Measurements from ENCODE around the gene LRRC4C.

LRRC4C gene

GRCh38 chr11:40467771-40468170, 991.7 kb downstream of the LRRC4C start:
- no peak for DNase-seq (ENCODE audit: low read depth)

GRCh38 chr11:40445391-40445790, 1014.1 kb downstream of the LRRC4C start:
- DNase-seq (ENCODE audit: low read depth): no peak

- DNase-seq (ENCODE audit: low read depth): no peak
Observed at GRCh38 chr11:40444151-40444550, 1015.3 kb downstream of the LRRC4C start.

- no peak for DNase-seq (ENCODE audit: low read depth)
Observed at GRCh38 chr11:40435344-40435743, 1024.1 kb downstream of the LRRC4C start.

- DNase-seq (ENCODE audit: low read depth): no peak
Observed at GRCh38 chr11:40434926-40435325, 1024.5 kb downstream of the LRRC4C start.

- DNase-seq (ENCODE audit: low read depth): no peak
Observed at GRCh38 chr11:40432358-40432757, 1027.1 kb downstream of the LRRC4C start.

- no peak for DNase-seq (ENCODE audit: low read depth)
Observed at GRCh38 chr11:40425168-40425567, 1034.3 kb downstream of the LRRC4C start.

- no peak for DNase-seq (ENCODE audit: low read depth)
Observed at GRCh38 chr11:40421208-40421981, 1038.1 kb downstream of the LRRC4C start.

GRCh38 chr11:40417627-40418026, 1041.8 kb downstream of the LRRC4C start:
- DNase-seq (ENCODE audit: low read depth): no peak

GRCh38 chr11:40407355-40407754, 1052.1 kb downstream of the LRRC4C start:
- no peak for DNase-seq (ENCODE audit: low read depth)

GRCh38 chr11:40405614-40406013, 1053.8 kb downstream of the LRRC4C start:
- DNase-seq (ENCODE audit: low read depth): no peak

GRCh38 chr11:40403321-40403720, 1056.1 kb downstream of the LRRC4C start:
- DNase-seq (ENCODE audit: low read depth): no peak

GRCh38 chr11:40401132-40401853, 1058.2 kb downstream of the LRRC4C start:
- no peak for DNase-seq (ENCODE audit: low read depth)

GRCh38 chr11:40397141-40397540, 1062.3 kb downstream of the LRRC4C start:
- no peak for DNase-seq (ENCODE audit: low read depth)

- DNase-seq (ENCODE audit: low read depth): no peak
Observed at GRCh38 chr11:40393511-40393910, 1065.9 kb downstream of the LRRC4C start.

GRCh38 chr11:40391679-40392078, 1067.8 kb downstream of the LRRC4C start:
- no peak for DNase-seq (ENCODE audit: low read depth)

GRCh38 chr11:40388097-40388818, 1071.2 kb downstream of the LRRC4C start:
- no peak for DNase-seq (ENCODE audit: low read depth)

- no peak for DNase-seq (ENCODE audit: low read depth)
Observed at GRCh38 chr11:40387240-40387980, 1072.0 kb downstream of the LRRC4C start.

GRCh38 chr11:40384991-40385390, 1074.5 kb downstream of the LRRC4C start:
- DNase-seq (ENCODE audit: low read depth): no peak

GRCh38 chr11:40381481-40381880, 1078.0 kb downstream of the LRRC4C start:
- no peak for DNase-seq (ENCODE audit: low read depth)

GRCh38 chr11:40380835-40381234, 1078.6 kb downstream of the LRRC4C start:
- DNase-seq (ENCODE audit: low read depth): no peak

- no peak for DNase-seq (ENCODE audit: low read depth)
Observed at GRCh38 chr11:40376331-40376730, 1083.1 kb downstream of the LRRC4C start.
